Measurements from ENCODE around the gene NT5C3A. TPM values are rescaled to one million over a fixed set of nuclear protein-coding genes. Genes with fewer than 3 reads are reported as not detected.

The NT5C3A gene
- total RNA-seq = 16.4 and 18.2 TPM in 2 replicates

GRCh38 chr7:33062023-33062781 lies at the start of gene NT5C3A:
Gene NT5C3A, minus strand, starts transcription at chr7:33062776. Its CDS starts 71 bp downstream, at chr7:33062705.
- no peak for TF ChIP-seq CTCF (conservative IDR thresholded peaks at IDR 0.05; ENCODE audit: low read depth, low read length)
- DNase-seq (ENCODE audit: low read depth) = no peak
- H3K4me3 ChIP-seq (ENCODE audit: low read depth, low read length) = peak within 1 kb of the TSS; percentile 76

- DNase-seq (ENCODE audit: low read depth) = no peak
- no peak overlapping the region for H3K4me3 ChIP-seq (ENCODE audit: low read depth, low read length)
- no peak for TF ChIP-seq CTCF (conservative IDR thresholded peaks at IDR 0.05; ENCODE audit: low read depth, low read length)
Observed at GRCh38 chr7:33111614-33112013, 49.0 kb upstream of the NT5C3A start.

- no peak for TF ChIP-seq CTCF (conservative IDR thresholded peaks at IDR 0.05; ENCODE audit: low read depth, low read length)
- H3K4me3 ChIP-seq (ENCODE audit: low read depth, low read length) = peak overlapping the region; percentile 71
- no peak for DNase-seq (ENCODE audit: low read depth)
Observed at GRCh38 chr7:33109758-33110238, 47.2 kb upstream of the NT5C3A start.

- H3K4me3 ChIP-seq (ENCODE audit: low read depth, low read length) = peak within 1 kb of the TSS; percentile 71
- TF ChIP-seq CTCF (conservative IDR thresholded peaks at IDR 0.05; ENCODE audit: low read depth, low read length) = peak; percentile 34
- DNase-seq (ENCODE audit: low read depth) = no peak
Observed at GRCh38 chr7:33109005-33109757, 46.6 kb upstream of the NT5C3A start, which contains the start of gene RP9. Gene RP9, minus strand, starts transcription at chr7:33109404. Its CDS starts 32 bp downstream, at chr7:33109372.

GRCh38 chr7:33108554-33109004 lies 46.0 kb upstream of the NT5C3A start:
- TF ChIP-seq CTCF (conservative IDR thresholded peaks at IDR 0.05; ENCODE audit: low read depth, low read length) = peak; percentile 9
- H3K4me3 ChIP-seq (ENCODE audit: low read depth, low read length) = peak overlapping the region; percentile 71
- DNase-seq (ENCODE audit: low read depth) = no peak

- peak; percentile 62 for TF ChIP-seq CTCF (conservative IDR thresholded peaks at IDR 0.05; ENCODE audit: low read depth, low read length)
- H3K4me3 ChIP-seq (ENCODE audit: low read depth, low read length) = peak overlapping the region; percentile 71
- DNase-seq (ENCODE audit: low read depth) = no peak
Observed at GRCh38 chr7:33107136-33108066, 44.8 kb upstream of the NT5C3A start.
